IPS-NIHi7 (cell line): ENCODE measurements around the gene POLD3.

Source experiments
- DNase-seq: peaks from one replicate; pipeline ENCODE4 v3.0.0; 2012; ENCODE audit warnings: mixed read lengths; ENCODE audit errors: extremely low spot score

Gene POLD3, protein sequence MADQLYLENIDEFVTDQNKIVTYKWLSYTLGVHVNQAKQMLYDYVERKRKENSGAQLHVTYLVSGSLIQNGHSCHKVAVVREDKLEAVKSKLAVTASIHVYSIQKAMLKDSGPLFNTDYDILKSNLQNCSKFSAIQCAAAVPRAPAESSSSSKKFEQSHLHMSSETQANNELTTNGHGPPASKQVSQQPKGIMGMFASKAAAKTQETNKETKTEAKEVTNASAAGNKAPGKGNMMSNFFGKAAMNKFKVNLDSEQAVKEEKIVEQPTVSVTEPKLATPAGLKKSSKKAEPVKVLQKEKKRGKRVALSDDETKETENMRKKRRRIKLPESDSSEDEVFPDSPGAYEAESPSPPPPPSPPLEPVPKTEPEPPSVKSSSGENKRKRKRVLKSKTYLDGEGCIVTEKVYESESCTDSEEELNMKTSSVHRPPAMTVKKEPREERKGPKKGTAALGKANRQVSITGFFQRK

DNA sequence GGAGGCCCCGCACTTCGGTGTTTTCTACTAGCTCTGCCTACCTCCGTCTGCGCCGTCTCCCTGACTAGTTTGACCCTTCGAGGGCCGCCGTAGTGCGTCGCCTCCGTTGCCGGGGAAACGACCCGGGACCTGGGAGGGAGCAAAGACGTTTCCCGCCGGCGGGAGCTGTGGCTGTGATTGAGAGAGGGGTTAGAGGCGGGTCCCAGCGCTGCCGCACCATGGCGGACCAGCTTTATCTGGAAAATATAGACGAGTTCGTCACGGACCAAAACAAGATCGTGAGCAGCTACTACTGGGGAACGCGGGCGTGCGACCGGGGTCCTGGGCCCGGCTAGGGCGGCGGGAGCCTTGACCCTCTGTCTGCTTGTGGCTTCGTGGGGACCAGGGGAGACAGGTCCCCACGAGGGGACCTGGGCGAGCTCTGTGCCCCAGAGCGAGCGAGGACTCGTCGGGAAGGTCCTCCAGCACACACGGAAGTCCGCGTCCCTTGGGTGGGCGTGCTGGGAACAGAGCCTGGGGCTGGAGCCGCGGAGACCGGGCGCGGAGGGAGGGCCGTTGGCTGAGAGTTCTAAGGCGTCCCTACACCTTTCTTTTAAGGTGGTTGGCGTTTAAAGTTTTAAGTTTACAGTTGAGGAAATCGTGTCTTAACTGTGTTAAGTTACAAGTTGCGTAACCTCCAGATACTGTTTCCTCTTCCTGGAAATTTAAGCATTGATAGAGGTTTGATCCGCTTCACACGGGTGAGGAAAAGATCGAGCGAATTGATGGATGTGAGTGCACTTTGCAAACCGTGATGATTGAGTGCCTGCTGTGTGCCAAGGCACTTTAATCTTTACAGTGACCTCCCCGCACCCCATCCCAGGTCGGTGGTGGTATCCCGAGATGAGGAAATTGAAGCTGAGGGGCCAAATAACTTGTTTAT, at the start of gene POLD3:
Gene POLD3, plus strand, starts transcription at position 142 of the 922 bp plus-strand sequence. Its CDS starts 77 bp downstream, at position 219.
- peak; percentile 94 for DNase-seq

DNA sequence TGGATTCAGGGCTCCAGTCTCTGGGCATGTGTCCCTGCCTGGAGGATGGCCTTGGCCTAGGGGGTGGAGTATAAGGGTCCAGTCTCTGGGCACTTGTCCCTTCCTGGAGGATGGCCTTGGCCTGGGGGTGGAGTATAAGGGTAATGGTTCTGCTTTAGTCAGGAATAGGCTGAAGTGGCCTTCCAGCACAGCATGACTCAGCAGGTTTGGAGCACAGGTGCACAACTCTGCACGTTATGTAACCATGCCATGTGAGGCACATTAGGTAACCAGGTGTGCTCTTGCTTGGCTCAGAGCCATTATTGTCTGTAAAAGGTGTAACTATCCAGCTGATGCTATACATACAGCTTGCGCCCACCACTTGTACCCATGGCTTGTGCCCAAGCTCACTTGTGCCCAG, 48.4 kb upstream of the POLD3 start:
- DNase-seq = no peak

DNA sequence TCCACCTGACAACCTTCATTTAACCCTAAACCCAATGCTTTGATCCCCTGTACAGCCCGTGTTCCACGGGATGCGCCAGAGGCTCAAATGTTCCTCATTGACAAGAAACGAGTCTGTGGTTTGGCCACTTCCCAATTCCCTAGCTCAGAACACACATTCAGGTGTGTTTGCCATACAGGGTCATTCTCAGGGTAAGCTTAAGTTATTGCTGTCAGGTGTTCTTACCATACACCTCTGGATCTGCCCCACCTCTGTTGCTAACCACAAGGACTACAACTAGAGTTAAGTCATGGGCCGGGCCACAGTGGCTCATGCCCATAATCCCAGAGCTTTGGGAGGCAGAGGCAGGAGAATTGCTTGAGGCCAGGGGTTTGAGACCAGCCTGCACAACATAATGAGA, 45.6 kb upstream of the POLD3 start:
- DNase-seq = no peak

DNA sequence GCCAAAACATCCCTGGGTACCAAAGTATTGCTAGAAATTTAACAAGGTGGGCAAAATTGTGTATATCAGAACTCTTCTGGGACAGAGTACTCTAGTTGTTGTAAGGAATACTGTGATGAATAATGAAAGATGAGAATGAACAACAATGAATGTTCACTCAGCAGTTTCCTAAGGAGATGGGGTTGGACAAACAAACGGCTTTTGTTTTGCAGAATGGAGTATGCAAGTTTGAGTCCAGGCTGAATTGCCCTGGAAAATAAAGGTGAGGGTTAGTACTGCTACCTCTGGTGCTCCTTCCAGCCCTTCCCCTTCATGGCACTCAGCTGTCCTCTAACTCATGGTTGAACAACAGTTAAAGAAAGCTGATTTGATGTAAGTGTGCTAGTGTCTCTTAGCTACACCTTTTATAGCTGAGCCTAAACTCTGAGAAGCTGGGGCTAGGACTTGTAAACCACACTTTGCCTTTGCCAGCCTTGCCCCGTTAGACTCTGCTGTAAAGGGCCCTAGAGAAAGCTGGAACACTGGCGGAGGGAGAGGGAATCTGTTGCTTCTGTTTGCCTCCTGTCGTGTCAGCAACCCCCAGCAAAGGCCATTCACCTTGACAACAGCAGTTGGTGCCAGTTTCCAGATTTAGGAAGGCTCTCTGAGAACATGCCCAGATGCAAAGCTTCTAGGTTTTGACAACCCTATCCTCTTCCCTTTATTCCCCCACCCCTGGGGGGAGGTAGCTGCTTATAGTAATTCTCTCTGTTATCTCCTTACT, 41.2 kb upstream of the POLD3 start:
- DNase-seq = no peak

DNA sequence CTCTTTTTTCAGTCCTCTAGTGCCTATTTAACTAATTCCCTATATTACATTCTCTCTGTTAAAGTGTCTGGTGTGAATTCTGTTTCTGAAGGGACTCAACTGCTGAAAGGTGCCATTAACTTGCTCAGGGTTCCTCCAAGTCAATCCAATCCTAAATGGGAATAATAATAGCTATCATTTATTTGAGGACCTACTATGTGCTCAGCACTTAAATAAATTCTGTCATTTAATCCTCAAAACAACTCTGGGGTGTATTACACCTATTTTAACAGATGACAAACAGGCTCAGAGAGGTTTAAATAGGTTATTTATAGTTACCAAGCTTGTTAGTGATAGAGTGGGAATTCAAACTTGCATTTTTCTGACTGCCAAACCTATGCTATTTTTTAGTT, 40.6 kb upstream of the POLD3 start:
- no peak for DNase-seq

DNA sequence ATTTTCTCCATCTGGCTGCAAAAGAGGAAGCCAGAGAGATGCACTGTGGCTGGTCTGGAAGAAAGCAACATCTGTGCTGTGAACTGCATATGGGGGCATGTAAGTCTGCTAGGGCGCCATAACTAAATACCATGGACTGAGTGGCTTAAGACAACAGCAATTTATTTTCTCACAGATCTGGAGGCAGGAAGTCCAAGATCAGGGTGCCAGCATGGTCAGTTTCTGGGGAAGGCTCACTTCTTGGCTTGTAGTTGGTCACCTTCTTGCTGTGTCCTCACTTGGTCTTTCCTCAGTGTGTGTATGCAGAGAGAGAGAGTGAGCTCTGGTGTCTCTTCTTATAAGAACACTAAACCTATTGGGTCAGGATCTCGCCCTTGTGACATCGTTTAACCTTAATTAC, 34.9 kb upstream of the POLD3 start:
- no peak for DNase-seq

DNA sequence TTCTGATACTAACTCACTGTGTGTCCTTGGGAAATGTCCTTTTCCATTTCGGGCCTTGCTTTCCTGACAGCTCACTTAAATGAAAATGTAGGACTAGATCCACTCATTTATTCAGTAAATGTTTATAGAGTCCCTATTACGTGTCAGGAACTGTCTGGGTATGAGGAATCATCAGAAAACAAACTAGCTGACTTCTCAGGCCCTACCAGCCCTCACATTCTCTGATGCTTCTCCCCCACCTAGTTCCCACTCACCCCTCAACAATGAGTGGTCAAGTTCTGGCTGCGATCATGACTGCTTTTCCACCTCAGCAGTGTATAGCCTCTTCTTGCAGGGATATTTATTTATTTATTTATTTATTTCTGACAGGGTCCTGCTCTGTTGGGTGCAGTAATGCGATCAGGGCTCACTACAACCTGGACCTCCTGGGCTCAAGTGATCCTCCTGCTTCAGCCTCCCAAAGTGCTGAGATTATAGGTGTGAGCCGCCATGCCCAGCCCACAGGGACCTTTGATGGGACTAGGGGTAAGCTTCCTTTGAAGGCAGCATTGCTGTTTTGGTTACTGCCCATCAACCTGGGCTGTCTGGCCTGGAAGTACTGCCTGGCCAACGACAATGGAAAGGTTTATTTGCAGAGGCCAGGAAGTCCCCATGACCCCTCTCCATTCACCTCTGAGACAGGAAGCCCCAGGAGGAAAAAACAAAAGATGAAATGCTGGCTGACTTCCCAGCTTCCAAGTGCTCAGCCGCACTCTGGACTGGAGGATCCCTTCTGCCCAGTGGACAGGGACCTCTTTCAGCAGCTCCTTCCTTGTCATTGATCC, 33.1 kb upstream of the POLD3 start:
- DNase-seq = no peak

DNA sequence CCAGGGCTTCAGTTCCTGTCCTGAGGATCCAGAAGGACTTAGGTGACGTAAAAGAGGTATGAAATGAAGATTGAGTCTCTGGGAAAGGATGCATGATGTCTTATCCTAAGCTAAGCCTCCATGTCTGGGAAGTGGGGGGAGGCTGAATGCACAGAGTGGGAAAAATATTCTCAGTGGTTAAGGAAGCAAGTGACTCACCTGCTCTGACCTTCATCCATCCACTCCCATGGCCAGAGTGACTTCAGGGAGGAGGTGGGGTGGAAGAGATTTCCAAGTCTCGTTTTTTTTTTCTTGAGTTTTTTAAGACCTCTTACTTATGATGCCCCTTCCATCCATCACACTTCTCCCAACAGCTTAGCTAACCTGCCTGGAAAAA, 32.5 kb upstream of the POLD3 start:
- no peak for DNase-seq

DNA sequence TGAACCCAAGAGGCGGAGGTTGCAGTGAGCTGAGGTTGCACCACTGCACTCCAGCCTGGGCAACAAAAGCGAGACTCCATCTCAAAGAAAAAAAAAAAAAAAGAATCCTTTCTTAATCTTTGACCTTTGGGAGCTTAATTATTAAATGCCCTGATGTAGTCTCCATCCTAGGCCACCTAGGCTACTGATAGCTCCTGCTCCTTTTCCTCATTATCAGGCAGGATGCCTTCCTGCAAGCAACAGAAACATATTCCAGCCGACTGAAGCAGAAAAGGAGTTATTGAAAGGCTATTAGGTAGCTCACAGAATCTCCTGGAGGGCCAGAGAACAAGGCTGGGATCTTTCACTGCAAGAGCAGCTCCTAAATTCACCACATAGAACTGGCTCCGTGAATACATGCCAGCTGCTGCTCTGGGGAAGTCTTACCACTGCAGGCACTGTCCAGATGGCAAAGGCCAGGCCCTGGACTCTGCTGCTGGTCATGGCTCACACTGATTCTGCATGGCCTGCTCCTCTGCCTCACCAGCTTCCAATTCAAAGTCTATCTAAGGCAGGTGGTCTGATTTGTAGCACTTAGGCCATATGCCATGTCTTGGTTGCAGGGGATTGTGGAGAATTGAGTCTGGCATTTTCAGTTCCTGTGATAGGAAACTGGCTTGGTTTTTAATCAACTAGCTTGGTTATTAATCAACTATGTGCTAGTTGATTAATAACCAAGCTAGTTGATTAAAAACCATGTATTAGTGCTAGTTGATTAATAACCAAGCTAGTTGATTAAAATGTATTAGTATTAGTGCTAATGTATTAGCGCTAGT, 26.0 kb upstream of the POLD3 start:
- DNase-seq = no peak

DNA sequence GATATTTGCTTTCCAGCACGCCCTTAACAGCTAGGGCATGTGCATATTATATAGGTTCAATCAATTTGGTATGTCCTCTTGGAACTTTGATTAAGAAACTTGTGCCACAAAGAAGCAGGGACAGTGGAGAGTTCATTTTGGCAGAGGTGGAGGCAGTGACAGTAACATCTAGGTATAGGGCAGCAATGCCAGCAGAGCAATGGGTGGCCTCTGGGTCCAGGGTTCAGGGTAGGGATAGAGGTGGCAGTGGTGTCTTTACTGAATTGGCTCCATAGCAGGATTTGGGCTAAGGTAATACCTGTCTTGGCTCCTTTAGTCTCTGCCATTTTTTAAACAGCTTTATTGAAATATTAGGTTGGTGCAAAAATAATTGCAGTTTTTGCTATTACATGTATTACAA, 24.4 kb upstream of the POLD3 start:
- DNase-seq = no peak

DNA sequence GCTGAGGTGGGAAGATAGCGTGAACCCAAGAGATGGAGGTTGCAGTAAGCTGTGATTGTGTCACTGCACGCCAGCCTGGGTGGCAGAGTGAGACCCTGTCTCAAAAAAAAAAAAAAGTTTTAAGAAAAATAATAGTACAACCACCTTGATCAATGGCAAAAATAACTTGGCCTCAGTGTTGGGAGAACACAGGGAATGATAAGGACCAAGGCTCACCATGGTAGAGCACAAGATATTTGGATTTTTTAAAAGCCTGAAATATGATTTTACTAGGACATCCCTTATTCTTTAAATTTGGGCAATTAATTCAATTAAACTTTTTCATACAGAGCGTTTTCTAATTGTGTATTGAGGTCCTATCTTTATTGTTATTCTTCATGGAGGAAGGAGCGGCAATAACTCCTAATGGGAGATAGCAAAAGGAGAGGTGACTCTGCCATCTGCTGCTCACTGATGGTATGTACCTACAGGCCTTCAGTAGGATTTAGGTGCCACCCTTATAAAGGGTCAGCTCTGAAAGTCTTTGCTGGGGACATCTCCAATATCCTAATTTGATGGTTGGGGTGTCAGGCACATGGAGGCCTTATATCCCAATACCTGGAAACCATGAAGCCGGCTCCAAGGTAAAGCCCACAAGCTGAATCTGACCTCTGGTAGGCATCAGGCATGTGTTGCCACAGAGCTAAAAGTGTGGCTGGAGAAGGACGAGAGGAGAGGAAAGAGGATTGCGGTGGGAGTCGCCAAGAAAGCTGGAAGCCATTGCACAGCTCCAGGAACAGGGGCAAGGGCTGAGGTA, 21.9 kb upstream of the POLD3 start:
- DNase-seq = peak; percentile 83

DNA sequence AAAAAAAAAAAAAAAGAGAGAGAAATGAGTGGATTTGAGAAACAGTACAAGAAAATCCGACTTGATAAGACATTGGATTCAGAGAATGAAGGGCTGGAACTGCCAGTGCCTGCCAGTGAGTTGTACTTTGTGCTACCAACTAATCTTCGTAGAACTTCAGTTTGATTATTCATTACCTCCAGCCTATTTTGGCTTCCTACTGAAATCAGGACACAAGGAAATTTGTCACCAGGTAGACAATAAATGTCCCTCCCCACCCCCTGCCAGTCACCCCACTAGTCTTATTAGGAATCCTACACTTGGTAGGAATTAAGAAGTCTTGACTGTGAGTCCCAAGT, 21.4 kb upstream of the POLD3 start:
- DNase-seq = no peak

DNA sequence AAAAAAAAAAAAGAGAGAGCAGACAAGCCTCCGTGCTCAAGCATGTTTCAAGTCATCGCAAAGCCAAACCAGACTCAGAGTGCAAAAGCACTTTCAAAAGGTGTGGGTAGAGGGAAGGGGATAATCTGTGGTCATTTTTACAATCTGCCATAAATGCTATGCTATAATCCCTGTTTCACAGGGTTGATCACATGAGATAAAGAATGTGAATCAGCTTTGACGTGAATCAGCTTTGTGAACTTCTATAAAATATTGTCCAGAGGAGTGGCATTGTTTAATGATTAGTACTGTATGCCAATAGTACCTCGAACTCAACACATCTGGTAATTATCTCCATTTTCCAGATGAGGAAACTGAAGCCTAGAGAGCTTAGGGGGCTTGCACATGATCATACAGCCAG, 20.0 kb upstream of the POLD3 start:
- DNase-seq = no peak

DNA sequence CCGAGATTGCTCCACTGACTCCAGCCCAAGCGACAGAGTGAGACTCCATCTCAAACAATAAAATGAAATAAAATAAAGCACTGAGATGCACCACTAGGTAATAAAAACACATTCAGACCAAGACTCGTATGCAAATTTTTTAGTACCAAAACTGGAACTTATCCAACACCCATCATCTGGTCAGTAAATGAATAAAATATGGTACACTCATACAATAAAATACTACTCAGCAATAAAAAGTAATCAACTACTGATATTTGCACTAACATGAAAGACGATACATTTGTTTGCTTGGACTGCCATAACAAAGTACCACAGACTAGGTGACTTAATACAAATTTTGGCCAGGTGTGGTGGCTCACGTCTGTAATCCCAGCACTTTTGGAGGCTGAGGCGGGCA, 17.8 kb upstream of the POLD3 start:
- DNase-seq = no peak

DNA sequence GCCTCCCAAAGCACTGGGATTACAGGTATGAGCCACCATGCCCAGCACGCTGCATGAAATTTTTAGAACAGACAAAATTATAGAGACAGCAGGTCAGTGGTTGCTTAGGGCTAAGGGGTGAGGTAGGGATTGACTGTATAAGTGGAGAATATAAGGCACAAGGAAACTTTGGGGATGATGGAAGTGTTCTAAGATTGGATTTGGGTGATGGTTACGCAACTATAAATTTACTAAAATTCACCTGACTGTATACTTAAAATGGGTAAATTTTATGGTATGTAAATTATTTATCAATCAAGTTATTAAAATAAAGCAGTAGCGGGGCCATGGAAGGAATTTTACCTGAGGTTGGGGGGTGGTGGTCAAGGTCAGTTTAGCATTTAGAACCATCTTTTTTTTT, 16.4 kb upstream of the POLD3 start:
- DNase-seq = no peak

DNA sequence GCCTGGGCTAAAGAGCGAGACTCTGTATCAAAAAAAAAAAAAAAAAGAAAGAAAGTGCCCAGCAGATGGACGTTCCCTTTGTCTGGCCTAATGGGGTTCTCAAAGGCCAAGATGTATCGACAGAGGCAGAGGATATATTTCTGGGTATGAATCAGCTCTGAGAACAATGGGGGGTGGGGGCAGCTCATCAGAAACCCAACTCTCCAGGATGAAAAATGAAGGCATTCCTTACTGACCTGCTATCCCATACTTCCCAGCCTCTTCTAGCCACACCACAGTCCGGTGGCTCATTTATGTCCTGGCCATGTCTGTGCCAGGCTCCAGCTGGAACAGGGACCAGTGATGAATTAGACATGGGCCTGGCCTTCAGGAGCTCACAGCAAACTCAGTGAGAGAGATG, 15.2 kb upstream of the POLD3 start:
- no peak for DNase-seq

DNA sequence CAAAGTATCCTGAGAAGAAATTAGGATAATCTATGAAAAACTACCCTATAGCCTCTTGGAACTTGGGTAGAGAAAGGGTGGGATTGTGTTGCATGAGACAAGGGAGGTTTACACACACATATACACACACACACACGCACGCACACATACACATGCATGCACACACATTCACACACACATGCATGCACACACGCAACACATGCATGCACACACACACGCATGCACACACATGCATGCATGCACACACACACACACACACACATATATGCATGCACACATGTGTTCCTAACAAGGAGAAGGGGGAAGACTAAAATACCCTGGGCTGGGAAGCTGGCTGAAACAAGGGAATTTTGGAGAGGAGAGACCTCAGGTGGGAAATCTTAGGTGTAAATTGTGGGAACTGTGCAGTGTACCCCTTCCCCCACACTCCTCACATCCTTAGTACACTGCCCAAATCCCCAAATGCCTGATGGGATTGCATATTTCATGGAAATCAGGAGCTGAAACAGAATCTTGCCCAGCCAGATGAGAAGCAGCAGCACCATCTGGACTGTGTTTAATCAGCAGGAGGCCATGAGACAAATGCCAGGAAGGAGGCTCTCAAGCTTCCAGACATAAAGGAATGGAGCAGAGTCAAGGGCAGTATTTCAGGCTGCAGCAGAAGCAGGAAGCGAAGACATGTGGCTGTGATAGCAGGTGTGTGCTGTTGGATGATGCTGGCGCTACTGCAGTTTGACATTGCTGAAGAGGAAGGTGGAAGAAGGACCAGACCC, 14.6 kb upstream of the POLD3 start:
- DNase-seq = no peak

DNA sequence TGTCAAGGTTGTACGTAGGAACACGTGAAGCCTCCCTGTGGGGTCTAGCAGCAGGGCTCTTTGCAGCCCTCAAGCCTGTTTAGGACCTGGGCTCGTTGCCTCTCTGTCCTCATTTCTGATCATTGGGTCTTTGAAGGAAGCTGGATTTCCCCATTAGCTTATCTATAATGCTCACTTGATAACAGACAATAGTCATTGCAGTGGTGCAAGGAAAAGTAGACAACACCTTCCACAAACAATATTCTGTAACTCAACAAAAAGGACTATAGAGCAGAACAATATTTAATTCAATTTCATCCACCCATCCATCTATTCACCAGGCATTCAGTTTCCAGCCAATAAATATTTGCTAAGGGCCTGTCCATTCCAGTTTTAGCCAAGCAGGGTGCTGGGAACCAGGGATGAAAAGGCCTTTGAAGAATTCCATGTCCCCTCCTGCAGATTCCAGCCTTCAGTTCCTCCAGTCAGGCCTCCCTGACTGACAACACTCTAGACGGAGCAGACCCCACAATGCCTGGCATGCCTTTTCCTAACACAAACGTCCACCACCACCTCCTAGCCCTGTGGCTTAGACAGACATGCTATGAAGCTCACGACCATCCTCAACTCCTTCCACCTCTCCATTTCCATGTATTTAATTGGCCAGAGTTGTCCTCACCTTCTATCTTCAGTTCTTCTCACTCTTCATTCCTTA, 12.7 kb upstream of the POLD3 start:
- DNase-seq = no peak
